ENCODE results near the gene TEX55. TPM values are rescaled to one million over a fixed set of nuclear protein-coding genes. Genes with fewer than 3 reads are reported as not detected.
"Not testable (repeated sequence)": the region's sequence is repeated elsewhere in the genome, so short reads cannot be mapped to it uniquely, and the experiment has no call there.

The TEX55 gene
- total RNA-seq, 2 donors from 2014 or later = not detected

GRCh38 chr3:119145128-119145499 is 851 bp upstream of the TEX55 start:
- peaks cover 0 to 6% of the 10 kb centered on the region in 2 donors for H3K4me1 Mint-ChIP-seq (ENCODE audit: low read depth in 2 of 2)
- H3K4me3 Mint-ChIP-seq = no peak overlapping the region
- H3K27ac Mint-ChIP-seq = no peak overlapping the region
- no peaks in the 10 kb centered on the region for H3K9me3 Mint-ChIP-seq
- no peaks in the 10 kb centered on the region for H3K27me3 Mint-ChIP-seq
- ATAC-seq (peak in 1 of 2 donors; percentile 11), DNase-seq (ENCODE audit: low spot score) (no peak)
- no peaks in the 10 kb centered on the region for H3K36me3 Mint-ChIP-seq

GRCh38 chr3:119146578-119147375 is 812 bp downstream of the TEX55 start:
- Mint-ChIP-seq H3K27ac (no peak overlapping the region), H3K4me3 (no peak overlapping the region), H3K4me1 (ENCODE audit: low read depth in 2 of 2) (peaks cover 0 to 6% of the 10 kb centered on the region in 2 donors), H3K36me3 (no peaks in the 10 kb centered on the region), H3K27me3 (no peaks in the 10 kb centered on the region), H3K9me3 (no peaks in the 10 kb centered on the region)
- no peak for DNase-seq (ENCODE audit: low spot score)
- no peak for ATAC-seq

GRCh38 chr3:119147494-119147893 is 1.5 kb downstream of the TEX55 start:
- Mint-ChIP-seq H3K27ac (no peak overlapping the region), H3K9me3 (no peaks in the 10 kb centered on the region), H3K36me3 (no peaks in the 10 kb centered on the region), H3K4me3 (no peak overlapping the region), H3K4me1 (ENCODE audit: low read depth in 2 of 2) (peaks cover 0 to 6% of the 10 kb centered on the region in 2 donors), H3K27me3 (no peaks in the 10 kb centered on the region)
- DNase-seq (ENCODE audit: low spot score) (no peak), ATAC-seq (no peak)

- Mint-ChIP-seq H3K9me3 (peaks cover 3% of the 10 kb centered on the region), H3K27me3 (peaks cover 2 to 3% of the 10 kb centered on the region in 2 donors), H3K4me1 (ENCODE audit: low read depth in 2 of 2) (peaks cover 0 to 6% of the 10 kb centered on the region in 2 donors), H3K4me3 (no peak overlapping the region), H3K36me3 (peaks cover 2% of the 10 kb centered on the region), H3K27ac (no peak overlapping the region)
- no peak for ATAC-seq
- no peak for DNase-seq (ENCODE audit: low spot score)
Measured at GRCh38 chr3:119148493-119149180, 2.7 kb downstream of the TEX55 start.

- H3K36me3 Mint-ChIP-seq = peaks cover 11% of the 10 kb centered on the region
- ATAC-seq (peak in 1 of 2 donors; percentile 27), DNase-seq (ENCODE audit: low spot score) (no peak)
- no peak overlapping the region for H3K27ac Mint-ChIP-seq
- H3K4me1 Mint-ChIP-seq (ENCODE audit: low read depth in 2 of 2) = peaks cover 0 to 6% of the 10 kb centered on the region in 2 donors
- H3K4me3 Mint-ChIP-seq = no peak overlapping the region
- peaks cover 9% of the 10 kb centered on the region for H3K9me3 Mint-ChIP-seq
- peaks cover 10 to 11% of the 10 kb centered on the region in 2 donors for H3K27me3 Mint-ChIP-seq
Measured at GRCh38 chr3:119149484-119149883, 3.5 kb downstream of the TEX55 start.

- no peaks in the 10 kb centered on the region for H3K4me1 Mint-ChIP-seq (ENCODE audit: low read depth in 2 of 2)
- H3K27me3 Mint-ChIP-seq = peaks cover 21 to 32% of the 10 kb centered on the region in 2 donors
- peaks cover 20% of the 10 kb centered on the region for H3K36me3 Mint-ChIP-seq
- DNase-seq (ENCODE audit: low spot score) (no peak), ATAC-seq (no peak)
- no peak overlapping the region for H3K27ac Mint-ChIP-seq
- H3K4me3 Mint-ChIP-seq = no peak overlapping the region
- H3K9me3 Mint-ChIP-seq = peaks cover 11% of the 10 kb centered on the region
Measured at GRCh38 chr3:119156868-119157267, 10.9 kb downstream of the TEX55 start.

GRCh38 chr3:119157971-119158370 is 12.0 kb downstream of the TEX55 start:
- Mint-ChIP-seq H3K4me3 (no peak overlapping the region), H3K9me3 (peaks cover 11% of the 10 kb centered on the region), H3K27me3 (peaks cover 27 to 43% of the 10 kb centered on the region in 2 donors), H3K36me3 (peaks cover 20% of the 10 kb centered on the region), H3K4me1 (ENCODE audit: low read depth in 2 of 2) (no peaks in the 10 kb centered on the region), H3K27ac (no peak overlapping the region)
- DNase-seq (ENCODE audit: low spot score) = no peak
- no peak for ATAC-seq

- H3K9me3 Mint-ChIP-seq = peaks cover under 1% of the 10 kb centered on the region
- no peak for DNase-seq (ENCODE audit: low spot score)
- peaks cover 14 to 26% of the 10 kb centered on the region in 2 donors for H3K27me3 Mint-ChIP-seq
- no peaks in the 10 kb centered on the region for H3K4me1 Mint-ChIP-seq (ENCODE audit: low read depth in 2 of 2)
- no peak for ATAC-seq
- no peak overlapping the region for H3K4me3 Mint-ChIP-seq
- H3K27ac Mint-ChIP-seq = no peak overlapping the region
- H3K36me3 Mint-ChIP-seq = peaks cover 2% of the 10 kb centered on the region
Measured at GRCh38 chr3:119160361-119160760, 14.4 kb downstream of the TEX55 start.

- DNase-seq (ENCODE audit: low spot score) (no peak), ATAC-seq (no peak)
- Mint-ChIP-seq H3K9me3 (peaks cover 4% of the 10 kb centered on the region), H3K27me3 (peaks cover 16 to 24% of the 10 kb centered on the region in 2 donors), H3K36me3 (no peaks in the 10 kb centered on the region), H3K4me3 (no peak overlapping the region), H3K4me1 (ENCODE audit: low read depth in 2 of 2) (no peaks in the 10 kb centered on the region), H3K27ac (no peak overlapping the region)
Measured at GRCh38 chr3:119160815-119161214, 14.8 kb downstream of the TEX55 start.

- Mint-ChIP-seq H3K27ac (no peak overlapping the region), H3K9me3 (peaks cover 4% of the 10 kb centered on the region), H3K27me3 (peaks cover 16 to 24% of the 10 kb centered on the region in 2 donors), H3K4me1 (ENCODE audit: low read depth in 2 of 2) (no peaks in the 10 kb centered on the region), H3K36me3 (no peaks in the 10 kb centered on the region), H3K4me3 (no peak overlapping the region)
- DNase-seq (ENCODE audit: low spot score) = no peak
- ATAC-seq = no peak
Measured at GRCh38 chr3:119161240-119161639, 15.3 kb downstream of the TEX55 start.

- H3K27ac Mint-ChIP-seq; H3K4me1 Mint-ChIP-seq (ENCODE audit: low read depth in 2 of 2); H3K4me3 Mint-ChIP-seq; DNase-seq (ENCODE audit: low spot score); H3K36me3 Mint-ChIP-seq; ATAC-seq; H3K9me3 Mint-ChIP-seq: not testable (repeated sequence)
- H3K27me3 Mint-ChIP-seq = peaks cover 25 to 31% of the 10 kb centered on the region in 2 donors
Measured at GRCh38 chr3:119164745-119165144, 18.8 kb downstream of the TEX55 start.

- ATAC-seq (no peak), DNase-seq (ENCODE audit: low spot score) (no peak)
- Mint-ChIP-seq H3K4me3 (no peak overlapping the region), H3K27ac (no peak overlapping the region), H3K9me3 (peaks cover 2% of the 10 kb centered on the region), H3K4me1 (ENCODE audit: low read depth in 2 of 2) (no peaks in the 10 kb centered on the region), H3K27me3 (peaks cover 15 to 23% of the 10 kb centered on the region in 2 donors), H3K36me3 (no peaks in the 10 kb centered on the region)
Measured at GRCh38 chr3:119170821-119171220, 24.9 kb downstream of the TEX55 start.

- Mint-ChIP-seq H3K9me3 (no peaks in the 10 kb centered on the region), H3K27me3 (peaks cover 16 to 38% of the 10 kb centered on the region in 2 donors), H3K4me1 (ENCODE audit: low read depth in 2 of 2) (no peaks in the 10 kb centered on the region), H3K27ac (no peak within 1 kb of the TSS), H3K4me3 (no peak within 1 kb of the TSS), H3K36me3 (no peaks in the 10 kb centered on the region)
- DNase-seq (ENCODE audit: low spot score) (no peak), ATAC-seq (peak in 1 of 2 donors; percentile 52)
Measured at GRCh38 chr3:119173325-119173724, 27.4 kb downstream of the TEX55 start, which contains the start of gene UPK1B. UPK1B (plus strand) TSS chr3:119173598; CDS start chr3:119186742, 13,144 bp downstream.
